HEK293 (cell line): ENCODE results near the gene MON2.

Experiments used
- CTCF ChIA-PET: fragments of 350-600 bp; formaldehyde crosslinking; extraction: SDS; loops from one replicate; lab custom pipeline; 2021; ENCODE audit warnings: antibody characterized with exemption; lab: Yijun Ruan, JAX
- POLR2A ChIA-PET: fragments of 300-600 bp; formaldehyde crosslinking; extraction: SDS; loops from one replicate; lab custom pipeline; 2020; ENCODE audit warnings: antibody characterized with exemption, inconsistent platforms; lab: Yijun Ruan, JAX
- H3K27ac ChIP-seq: fragments of 200-500 bp; sonication (Bioruptor generic); 2 replicates; pipeline ENCODE4 v1.5.1; 2014; ENCODE audit warnings: low read depth, low read length, control low read depth, inconsistent platforms; ENCODE audit errors: extremely low read depth
- H3K36me3 ChIP-seq, 2 experiments: fragments of 200-500 bp in 1 of 2; sonication (Bioruptor generic) in 1 of 2; 1 replicate in 1 of 2; 2 replicates in 1 of 2; pipeline ENCODE4 v1.5.1; 2014 to 2017; ENCODE audit warnings: inconsistent platforms in 2 of 2, low read length in 2 of 2; ENCODE audit not compliant: control insufficient read depth in 2 of 2, insufficient read depth in 1 of 2
- H3K4me1 ChIP-seq: fragments of 200-500 bp; sonication (Bioruptor generic); 2 replicates; pipeline ENCODE4 v1.5.1; 2014; ENCODE audit warnings: mild to moderate bottlenecking, low read length, inconsistent platforms; ENCODE audit not compliant: control insufficient read depth, insufficient read depth
- H3K4me3 ChIP-seq: 2 replicates; pipeline ENCODE4 v1.5.1; 2011; ENCODE audit warnings: low read depth, mild to moderate bottlenecking, control low read depth, low read length, moderate library complexity
- H3K9me3 ChIP-seq: fragments of 200-500 bp; sonication (Bioruptor generic); 2 replicates; pipeline ENCODE4 v1.5.1; 2014; ENCODE audit warnings: low read depth, low read length, inconsistent platforms; ENCODE audit not compliant: control insufficient read depth, insufficient read depth
- AEBP2 ChIP-seq: fragments of 450-650 bp; formaldehyde crosslinking; IDR thresholded peaks from 2 replicates; pipeline ENCODE4 v1.5.1; 2016; ENCODE audit warnings: missing biosample characterization, missing genetic modification characterization, borderline replicate concordance
- HOXC10 ChIP-seq: sonication (generic); formaldehyde crosslinking; IDR thresholded peaks from 2 replicates; pipeline ENCODE4 v1.8.1; 2023; ENCODE audit warnings: mild to moderate bottlenecking, missing genetic modification reagents
- KLF16 ChIP-seq: fragments of 450-650 bp; formaldehyde crosslinking; IDR thresholded peaks from 2 replicates; pipeline ENCODE4 v1.5.1; 2017; ENCODE audit warnings: missing biosample characterization, missing genetic modification characterization
- SCRT1 ChIP-seq: fragments of 450-650 bp; formaldehyde crosslinking; IDR thresholded peaks from 2 replicates; pipeline ENCODE4 v1.5.1; 2016; ENCODE audit warnings: missing biosample characterization, missing genetic modification characterization, borderline replicate concordance
- SP3 ChIP-seq: fragments of 450-650 bp; formaldehyde crosslinking; IDR thresholded peaks from 2 replicates; pipeline ENCODE4 v1.5.1; 2016; ENCODE audit warnings: missing biosample characterization, missing genetic modification characterization
- TCF7L2 ChIP-seq: IDR thresholded peaks from 2 replicates; pipeline ENCODE4 v1.6.1; 2011; ENCODE audit warnings: low read depth, mild to moderate bottlenecking, inconsistent platforms, low read length, moderate library complexity, borderline replicate concordance
- YY1 ChIP-seq: fragments of 450-650 bp; formaldehyde crosslinking; IDR thresholded peaks from 2 replicates; pipeline ENCODE4 v1.5.1; 2018; ENCODE audit warnings: missing biosample characterization, missing genetic modification characterization
- ZBTB49 ChIP-seq: fragments of 450-650 bp; formaldehyde crosslinking; IDR thresholded peaks from 2 replicates; pipeline ENCODE4 v1.5.1; 2016; ENCODE audit warnings: missing biosample characterization, missing genetic modification characterization, low read depth
- ZFP69B ChIP-seq: fragments of 450-650 bp; formaldehyde crosslinking; IDR thresholded peaks from 2 replicates; pipeline ENCODE4 v1.5.1; 2016; ENCODE audit warnings: missing biosample characterization, missing genetic modification characterization
- ZNF18 ChIP-seq: fragments of 450-650 bp; formaldehyde crosslinking; IDR thresholded peaks from 2 replicates; pipeline ENCODE4 v1.5.1; 2016; ENCODE audit warnings: missing biosample characterization, missing genetic modification characterization
- ZNF423 ChIP-seq: fragments of 450-650 bp; formaldehyde crosslinking; IDR thresholded peaks from 2 replicates; pipeline ENCODE4 v1.5.1; 2016; ENCODE audit warnings: missing biosample characterization, missing genetic modification characterization
- ZNF510 ChIP-seq: fragments of 450-650 bp; formaldehyde crosslinking; IDR thresholded peaks from 2 replicates; pipeline ENCODE4 v1.5.1; 2018; ENCODE audit warnings: mild to moderate bottlenecking, missing genetic modification characterization, missing biosample characterization; ENCODE audit not compliant: insufficient replicate concordance
- ZNF624 ChIP-seq: fragments of 450-650 bp; formaldehyde crosslinking; IDR thresholded peaks from 2 replicates; pipeline ENCODE4 v1.5.1; 2017; ENCODE audit warnings: missing biosample characterization, missing genetic modification characterization
- TF ChIP-seq, protein P1 (sequence below): fragments of 450-650 bp; formaldehyde crosslinking; conservative IDR thresholded peaks from 2 replicates; pipeline ENCODE4 v1.5.1; 2016; ENCODE audit warnings: low read depth, missing biosample characterization, missing genetic modification characterization
- TF ChIP-seq, protein P2 (sequence below): fragments of 450-650 bp; formaldehyde crosslinking; IDR thresholded peaks from 2 replicates; pipeline ENCODE4 v1.5.1; 2017; ENCODE audit warnings: missing biosample characterization, missing genetic modification characterization
- TF ChIP-seq, protein P3 (sequence below): fragments of 450-650 bp; formaldehyde crosslinking; IDR thresholded peaks from 2 replicates; pipeline ENCODE4 v1.5.1; 2016; ENCODE audit warnings: missing biosample characterization, missing genetic modification characterization
- TF ChIP-seq, protein P4 (sequence below): fragments of 450-650 bp; formaldehyde crosslinking; IDR thresholded peaks from 2 replicates; pipeline ENCODE4 v1.5.1; 2016; ENCODE audit warnings: missing biosample characterization, missing genetic modification characterization, low read depth

The MON2 gene

DNA sequence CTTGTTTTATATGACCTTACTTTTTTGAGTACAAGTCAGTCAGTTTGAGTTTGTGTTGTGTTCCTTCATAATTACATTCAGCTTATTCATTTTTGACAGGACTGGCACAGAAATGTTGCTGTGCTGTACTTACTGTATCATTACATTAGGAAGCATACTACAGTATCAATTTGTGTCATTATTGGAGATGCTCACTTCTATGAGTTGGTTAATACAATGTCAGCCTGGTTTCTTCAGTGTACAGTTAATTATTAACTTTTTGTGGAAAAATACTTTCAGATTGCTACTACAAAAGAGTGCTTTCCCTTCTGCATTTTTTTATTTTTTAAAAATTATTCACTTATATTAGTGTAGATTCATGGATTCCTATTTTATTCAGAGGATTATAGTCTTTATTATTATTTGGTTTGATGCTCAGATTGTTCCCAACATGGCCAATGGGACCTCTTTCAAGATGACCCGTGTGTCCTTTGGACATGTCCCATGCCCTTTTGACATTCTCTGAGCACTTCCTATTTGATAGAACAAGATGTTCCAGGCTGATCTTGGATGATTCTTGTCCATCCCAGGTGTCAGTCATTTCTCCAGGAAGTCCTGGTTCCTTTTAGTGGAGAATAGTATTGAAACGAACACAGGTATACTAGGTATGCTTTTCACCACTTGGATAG lies 66.6 kb downstream of the MON2 start:
- Histone ChIP-seq H3K4me3 (no peak overlapping the region), H3K27ac (no peak overlapping the region), H3K4me1 (no peaks in the 10 kb centered on the region), H3K9me3 (no peaks in the 10 kb centered on the region), H3K36me3 (peaks cover 32 to 40% of the 10 kb centered on the region in 2 experiments)
- CTCF ChIA-PET, result no interaction called here
- no peak for TF ChIP-seq TCF7L2
- TF ChIP-seq ZNF18 (tag by site-specific recombination), result no peak
- TF ChIP-seq, protein P1, sequence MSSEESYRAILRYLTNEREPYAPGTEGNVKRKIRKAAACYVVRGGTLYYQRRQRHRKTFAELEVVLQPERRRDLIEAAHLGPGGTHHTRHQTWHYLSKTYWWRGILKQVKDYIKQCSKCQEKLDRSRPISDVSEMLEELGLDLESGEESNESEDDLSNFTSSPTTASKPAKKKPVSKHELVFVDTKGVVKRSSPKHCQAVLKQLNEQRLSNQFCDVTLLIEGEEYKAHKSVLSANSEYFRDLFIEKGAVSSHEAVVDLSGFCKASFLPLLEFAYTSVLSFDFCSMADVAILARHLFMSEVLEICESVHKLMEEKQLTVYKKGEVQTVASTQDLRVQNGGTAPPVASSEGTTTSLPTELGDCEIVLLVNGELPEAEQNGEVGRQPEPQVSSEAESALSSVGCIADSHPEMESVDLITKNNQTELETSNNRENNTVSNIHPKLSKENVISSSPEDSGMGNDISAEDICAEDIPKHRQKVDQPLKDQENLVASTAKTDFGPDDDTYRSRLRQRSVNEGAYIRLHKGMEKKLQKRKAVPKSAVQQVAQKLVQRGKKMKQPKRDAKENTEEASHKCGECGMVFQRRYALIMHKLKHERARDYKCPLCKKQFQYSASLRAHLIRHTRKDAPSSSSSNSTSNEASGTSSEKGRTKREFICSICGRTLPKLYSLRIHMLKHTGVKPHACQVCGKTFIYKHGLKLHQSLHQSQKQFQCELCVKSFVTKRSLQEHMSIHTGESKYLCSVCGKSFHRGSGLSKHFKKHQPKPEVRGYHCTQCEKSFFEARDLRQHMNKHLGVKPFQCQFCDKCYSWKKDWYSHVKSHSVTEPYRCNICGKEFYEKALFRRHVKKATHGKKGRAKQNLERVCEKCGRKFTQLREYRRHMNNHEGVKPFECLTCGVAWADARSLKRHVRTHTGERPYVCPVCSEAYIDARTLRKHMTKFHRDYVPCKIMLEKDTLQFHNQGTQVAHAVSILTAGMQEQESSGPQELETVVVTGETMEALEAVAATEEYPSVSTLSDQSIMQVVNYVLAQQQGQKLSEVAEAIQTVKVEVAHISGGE, result no peak
- TF ChIP-seq AEBP2, result no peak
- TF ChIP-seq SP3 (tag by site-specific recombination), result no peak
- no peak for TF ChIP-seq YY1
- TF ChIP-seq ZNF624 (tag by site-specific recombination), result no peak
- no peak for TF ChIP-seq SCRT1 (tag by site-specific recombination)
- TF ChIP-seq HOXC10 (CRISPR knock-in tag), result no peak
- TF ChIP-seq ZNF510 (tag by site-specific recombination), result no peak
- POLR2A ChIA-PET, result no interaction called here

DNA sequence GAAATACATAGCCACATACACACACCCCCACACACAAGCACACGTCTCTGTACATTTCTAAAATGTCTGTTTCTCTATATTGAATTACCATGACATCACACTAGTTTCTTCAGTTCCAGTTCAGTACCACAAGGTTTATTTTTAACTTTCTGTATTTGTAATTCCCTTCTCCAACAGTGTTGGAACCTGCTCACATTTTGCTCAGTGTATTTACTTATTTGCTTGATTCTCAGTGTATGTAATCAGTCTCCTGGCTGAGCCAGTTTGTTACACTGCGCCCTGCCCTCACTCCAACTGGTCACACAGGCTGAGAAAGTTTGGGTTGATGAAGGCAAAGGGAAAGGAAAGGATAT lies 67.1 kb downstream of the MON2 start:
- Histone ChIP-seq H3K4me1 (no peaks in the 10 kb centered on the region), H3K4me3 (no peak overlapping the region), H3K27ac (no peak overlapping the region), H3K9me3 (no peaks in the 10 kb centered on the region), H3K36me3 (peaks cover 37 to 44% of the 10 kb centered on the region in 2 experiments)
- CTCF ChIA-PET, result no interaction called here
- POLR2A ChIA-PET, result no interaction called here
- TF ChIP-seq, protein P2, sequence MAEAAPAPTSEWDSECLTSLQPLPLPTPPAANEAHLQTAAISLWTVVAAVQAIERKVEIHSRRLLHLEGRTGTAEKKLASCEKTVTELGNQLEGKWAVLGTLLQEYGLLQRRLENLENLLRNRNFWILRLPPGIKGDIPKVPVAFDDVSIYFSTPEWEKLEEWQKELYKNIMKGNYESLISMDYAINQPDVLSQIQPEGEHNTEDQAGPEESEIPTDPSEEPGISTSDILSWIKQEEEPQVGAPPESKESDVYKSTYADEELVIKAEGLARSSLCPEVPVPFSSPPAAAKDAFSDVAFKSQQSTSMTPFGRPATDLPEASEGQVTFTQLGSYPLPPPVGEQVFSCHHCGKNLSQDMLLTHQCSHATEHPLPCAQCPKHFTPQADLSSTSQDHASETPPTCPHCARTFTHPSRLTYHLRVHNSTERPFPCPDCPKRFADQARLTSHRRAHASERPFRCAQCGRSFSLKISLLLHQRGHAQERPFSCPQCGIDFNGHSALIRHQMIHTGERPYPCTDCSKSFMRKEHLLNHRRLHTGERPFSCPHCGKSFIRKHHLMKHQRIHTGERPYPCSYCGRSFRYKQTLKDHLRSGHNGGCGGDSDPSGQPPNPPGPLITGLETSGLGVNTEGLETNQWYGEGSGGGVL (tag by site-specific recombination), result no peak
- TF ChIP-seq YY1, result no peak
- TF ChIP-seq ZFP69B (tag by site-specific recombination), result no peak
- TF ChIP-seq ZNF423, result no peak
- TF ChIP-seq, protein P3, sequence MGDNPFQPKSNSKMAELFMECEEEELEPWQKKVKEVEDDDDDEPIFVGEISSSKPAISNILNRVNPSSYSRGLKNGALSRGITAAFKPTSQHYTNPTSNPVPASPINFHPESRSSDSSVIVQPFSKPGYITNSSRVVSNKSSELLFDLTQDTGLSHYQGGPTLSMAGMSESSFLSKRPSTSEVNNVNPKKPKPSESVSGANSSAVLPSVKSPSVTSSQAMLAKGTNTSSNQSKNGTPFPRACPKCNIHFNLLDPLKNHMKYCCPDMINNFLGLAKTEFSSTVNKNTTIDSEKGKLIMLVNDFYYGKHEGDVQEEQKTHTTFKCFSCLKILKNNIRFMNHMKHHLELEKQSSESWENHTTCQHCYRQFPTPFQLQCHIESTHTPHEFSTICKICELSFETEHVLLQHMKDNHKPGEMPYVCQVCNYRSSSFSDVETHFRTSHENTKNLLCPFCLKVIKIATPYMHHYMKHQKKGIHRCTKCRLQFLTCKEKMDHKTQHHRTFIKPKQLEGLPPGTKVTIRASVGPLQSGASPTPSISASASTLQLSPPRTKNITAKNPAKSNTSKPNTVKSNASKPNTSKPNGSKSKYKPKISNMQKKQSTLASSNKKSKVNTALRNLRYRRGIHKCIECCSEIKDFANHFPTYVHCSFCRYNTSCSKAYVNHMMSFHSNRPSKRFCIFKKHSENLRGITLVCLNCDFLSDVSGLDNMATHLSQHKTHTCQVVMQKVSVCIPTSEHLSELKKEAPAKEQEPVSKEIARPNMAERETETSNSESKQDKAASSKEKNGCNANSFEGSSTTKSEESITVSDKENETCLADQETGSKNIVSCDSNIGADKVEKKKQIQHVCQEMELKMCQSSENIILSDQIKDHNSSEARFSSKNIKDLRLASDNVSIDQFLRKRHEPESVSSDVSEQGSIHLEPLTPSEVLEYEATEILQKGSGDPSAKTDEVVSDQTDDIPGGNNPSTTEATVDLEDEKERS (tag by site-specific recombination), result no peak
- TF ChIP-seq, protein P4, sequence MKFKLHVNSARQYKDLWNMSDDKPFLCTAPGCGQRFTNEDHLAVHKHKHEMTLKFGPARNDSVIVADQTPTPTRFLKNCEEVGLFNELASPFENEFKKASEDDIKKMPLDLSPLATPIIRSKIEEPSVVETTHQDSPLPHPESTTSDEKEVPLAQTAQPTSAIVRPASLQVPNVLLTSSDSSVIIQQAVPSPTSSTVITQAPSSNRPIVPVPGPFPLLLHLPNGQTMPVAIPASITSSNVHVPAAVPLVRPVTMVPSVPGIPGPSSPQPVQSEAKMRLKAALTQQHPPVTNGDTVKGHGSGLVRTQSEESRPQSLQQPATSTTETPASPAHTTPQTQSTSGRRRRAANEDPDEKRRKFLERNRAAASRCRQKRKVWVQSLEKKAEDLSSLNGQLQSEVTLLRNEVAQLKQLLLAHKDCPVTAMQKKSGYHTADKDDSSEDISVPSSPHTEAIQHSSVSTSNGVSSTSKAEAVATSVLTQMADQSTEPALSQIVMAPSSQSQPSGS, result no peak
- TF ChIP-seq KLF16 (tag by site-specific recombination), result no peak
- TF ChIP-seq ZBTB49, result no peak
